Hepatocyte (in vitro differentiated cells): ENCODE data around the gene NHSL1. TPM values are rescaled to one million over a fixed set of nuclear protein-coding genes. Genes with fewer than 3 reads are reported as not detected.

Experiments
- DNase-seq: peaks from one replicate; pipeline ENCODE4 v3.0.0-alpha.2; 2016; ENCODE audit warnings: low spot score
- H2AFZ ChIP-seq: fragments of 200-600 bp; sonication (generic); 2 replicates; pipeline ENCODE4 v1.6.0; 2016; ENCODE audit warnings: antibody characterized with exemption, mild to moderate bottlenecking
- H3K27ac ChIP-seq: fragments of 200-600 bp; sonication (generic); 2 replicates; pipeline ENCODE4 v1.5.1; 2016; ENCODE audit warnings: mild to moderate bottlenecking
- H3K27me3 ChIP-seq: fragments of 200-600 bp; sonication (generic); 2 replicates; pipeline ENCODE4 v1.6.1; 2016
- H3K36me3 ChIP-seq: fragments of 200-600 bp; sonication (generic); replicated peaks from 2 replicates; pipeline ENCODE4 v1.5.1; 2016; ENCODE audit warnings: low read depth; ENCODE audit not compliant: insufficient read depth
- H3K4me1 ChIP-seq: fragments of 200-600 bp; sonication (generic); 2 replicates; pipeline ENCODE4 v1.5.1; 2016; ENCODE audit warnings: mild to moderate bottlenecking, moderate library complexity; ENCODE audit not compliant: insufficient read depth
- H3K4me2 ChIP-seq: fragments of 200-600 bp; sonication (generic); 2 replicates; pipeline ENCODE4 v1.6.0; 2016
- H3K4me3 ChIP-seq: fragments of 200-600 bp; sonication (generic); 2 replicates; pipeline ENCODE4 v1.5.1; 2016; ENCODE audit warnings: mild to moderate bottlenecking
- H3K79me2 ChIP-seq: fragments of 200-600 bp; sonication (generic); 2 replicates; pipeline ENCODE4 v1.6.0; 2017; ENCODE audit warnings: mild to moderate bottlenecking
- H3K9me2 ChIP-seq: fragments of 200-600 bp; sonication (generic); replicated peaks from 2 replicates; pipeline ENCODE4 v1.6.0; 2017; ENCODE audit warnings: mild to moderate bottlenecking; ENCODE audit not compliant: insufficient read depth
- H3K9me3 ChIP-seq: fragments of 200-600 bp; sonication (generic); 2 replicates; pipeline ENCODE4 v1.5.1; 2016; ENCODE audit warnings: low read depth, mild to moderate bottlenecking
- H4K20me1 ChIP-seq: fragments of 200-600 bp; sonication (generic); 2 replicates; pipeline ENCODE4 v1.6.0; 2016; ENCODE audit warnings: mild to moderate bottlenecking; ENCODE audit not compliant: insufficient read depth, poor library complexity, severe bottlenecking
- EZH2 ChIP-seq: fragments of 200-600 bp; sonication (generic); IDR thresholded peaks from 2 replicates; pipeline ENCODE4 v1.6.1; 2016; ENCODE audit warnings: antibody characterized with exemption, mild to moderate bottlenecking, borderline replicate concordance
- EZH2phosphoT487 ChIP-seq: fragments of 200-600 bp; sonication (generic); IDR thresholded peaks from one replicate; pipeline ENCODE4 v1.6.1; 2018; ENCODE audit warnings: antibody characterized with exemption, mild to moderate bottlenecking, low read depth, moderate library complexity; ENCODE audit not compliant: unreplicated experiment, severe bottlenecking
- WGBS: methylation state at CpG from one replicate; pipeline ENCODE4 v1.1.6; 2016; ENCODE audit warnings: low lambda C conversion rate; ENCODE audit errors: missing lambda C conversion rate; 5-methylcytosine and 5-hydroxymethylcytosine counted together
- polyA plus RNA-seq: library from polyadenylated mRNA; unstranded; fragments of >200 nt; fragmentation: Nextera tagmentation; extraction: Ambion mirVana; gene quantifications from 2 replicates; pipeline ENCODE4 v1.2.1, GENCODE V29; 2016
- total RNA-seq: library from RNA; depleted of rRNA; stranded (reverse); fragments of >200 nt; gene quantifications from 2 replicates; pipeline ENCODE4 v1.2.3, GENCODE V29; 2014
- TF ChIP-seq, protein P1 (sequence below): fragments of 200-600 bp; sonication (generic); IDR thresholded peaks from 2 replicates; pipeline ENCODE4 v1.5.1; 2016; ENCODE audit warnings: antibody characterized with exemption, mild to moderate bottlenecking; ENCODE audit not compliant: poor library complexity

Gene NHSL1, protein sequence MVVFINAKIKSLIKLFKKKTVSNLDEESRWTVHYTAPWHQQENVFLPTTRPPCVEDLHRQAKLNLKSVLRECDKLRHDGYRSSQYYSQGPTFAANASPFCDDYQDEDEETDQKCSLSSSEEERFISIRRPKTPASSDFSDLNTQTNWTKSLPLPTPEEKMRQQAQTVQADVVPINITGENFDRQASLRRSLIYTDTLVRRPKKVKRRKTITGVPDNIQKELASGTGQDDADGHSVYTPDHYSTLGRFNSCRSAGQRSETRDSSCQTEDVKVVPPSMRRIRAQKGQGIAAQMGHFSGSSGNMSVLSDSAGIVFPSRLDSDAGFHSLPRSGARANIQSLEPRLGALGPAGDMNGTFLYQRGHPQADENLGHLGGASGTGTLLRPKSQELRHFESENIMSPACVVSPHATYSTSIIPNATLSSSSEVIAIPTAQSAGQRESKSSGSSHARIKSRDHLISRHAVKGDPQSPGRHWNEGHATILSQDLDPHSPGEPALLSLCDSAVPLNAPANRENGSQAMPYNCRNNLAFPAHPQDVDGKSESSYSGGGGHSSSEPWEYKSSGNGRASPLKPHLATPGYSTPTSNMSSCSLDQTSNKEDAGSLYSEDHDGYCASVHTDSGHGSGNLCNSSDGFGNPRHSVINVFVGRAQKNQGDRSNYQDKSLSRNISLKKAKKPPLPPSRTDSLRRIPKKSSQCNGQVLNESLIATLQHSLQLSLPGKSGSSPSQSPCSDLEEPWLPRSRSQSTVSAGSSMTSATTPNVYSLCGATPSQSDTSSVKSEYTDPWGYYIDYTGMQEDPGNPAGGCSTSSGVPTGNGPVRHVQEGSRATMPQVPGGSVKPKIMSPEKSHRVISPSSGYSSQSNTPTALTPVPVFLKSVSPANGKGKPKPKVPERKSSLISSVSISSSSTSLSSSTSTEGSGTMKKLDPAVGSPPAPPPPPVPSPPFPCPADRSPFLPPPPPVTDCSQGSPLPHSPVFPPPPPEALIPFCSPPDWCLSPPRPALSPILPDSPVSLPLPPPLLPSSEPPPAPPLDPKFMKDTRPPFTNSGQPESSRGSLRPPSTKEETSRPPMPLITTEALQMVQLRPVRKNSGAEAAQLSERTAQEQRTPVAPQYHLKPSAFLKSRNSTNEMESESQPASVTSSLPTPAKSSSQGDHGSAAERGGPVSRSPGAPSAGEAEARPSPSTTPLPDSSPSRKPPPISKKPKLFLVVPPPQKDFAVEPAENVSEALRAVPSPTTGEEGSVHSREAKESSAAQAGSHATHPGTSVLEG (N-terminal part only)
- total RNA-seq (58.0 and 58.3 TPM in 2 replicates), polyA plus RNA-seq (39.0 and 43.7 TPM in 2 replicates)

DNA sequence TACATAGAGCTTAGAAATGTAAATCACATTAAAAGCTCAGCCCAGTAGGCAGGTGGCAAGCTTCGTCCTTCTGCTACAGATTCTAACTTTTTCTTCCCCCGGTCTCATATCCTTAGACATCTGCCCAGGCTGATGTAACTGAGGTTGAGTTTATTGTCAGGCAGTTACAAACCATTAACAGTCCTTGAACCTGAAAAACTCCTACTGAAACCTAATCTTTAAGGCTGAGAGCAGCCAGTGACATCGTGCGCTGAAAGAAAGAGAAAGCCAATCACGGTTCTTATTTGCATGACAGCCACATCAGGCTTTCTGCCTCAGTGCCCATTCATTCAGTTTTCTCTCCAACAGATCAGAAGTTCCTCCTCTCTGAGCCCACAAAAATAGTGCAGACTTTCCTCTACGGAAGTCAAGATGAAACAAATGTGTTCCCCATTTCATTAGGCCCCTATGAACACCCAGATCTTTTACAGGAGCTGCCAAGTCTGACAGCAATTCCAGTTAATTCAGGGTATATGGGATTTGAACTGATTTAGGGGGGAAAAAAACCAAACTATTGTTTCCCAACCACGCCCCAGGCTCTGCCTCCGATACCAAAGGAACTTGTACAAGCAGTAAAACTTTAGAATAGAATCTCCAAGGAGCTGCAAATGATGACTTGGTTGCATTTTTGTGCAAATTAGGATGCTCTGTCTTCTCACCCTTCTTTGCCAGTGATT, at the start of gene NHSL1:
Gene NHSL1, minus strand, starts transcription at position 192 of the 716 bp plus-strand sequence. CDS start 204 bp downstream, outside the sequence.
- Histone ChIP-seq H3K27ac (peak within 1 kb of the TSS; percentile 83), H3K9me2 (no peaks in the 10 kb centered on the region), H3K4me3 (peak within 1 kb of the TSS; percentile 17), H3K27me3 (no peaks in the 10 kb centered on the region), H2AFZ (no peak within 1 kb of the TSS), H4K20me1 (peaks cover 2% of the 10 kb centered on the region), H3K36me3 (no peaks in the 10 kb centered on the region), H3K9me3 (no peaks in the 10 kb centered on the region), H3K4me2 (peak within 1 kb of the TSS; percentile 68), H3K79me2 (peaks cover 63% of the 10 kb centered on the region), H3K4me1 (peaks cover 20% of the 10 kb centered on the region)
- TF ChIP-seq EZH2phosphoT487 (no peak), EZH2 (no peak)
- TF ChIP-seq, protein P1, sequence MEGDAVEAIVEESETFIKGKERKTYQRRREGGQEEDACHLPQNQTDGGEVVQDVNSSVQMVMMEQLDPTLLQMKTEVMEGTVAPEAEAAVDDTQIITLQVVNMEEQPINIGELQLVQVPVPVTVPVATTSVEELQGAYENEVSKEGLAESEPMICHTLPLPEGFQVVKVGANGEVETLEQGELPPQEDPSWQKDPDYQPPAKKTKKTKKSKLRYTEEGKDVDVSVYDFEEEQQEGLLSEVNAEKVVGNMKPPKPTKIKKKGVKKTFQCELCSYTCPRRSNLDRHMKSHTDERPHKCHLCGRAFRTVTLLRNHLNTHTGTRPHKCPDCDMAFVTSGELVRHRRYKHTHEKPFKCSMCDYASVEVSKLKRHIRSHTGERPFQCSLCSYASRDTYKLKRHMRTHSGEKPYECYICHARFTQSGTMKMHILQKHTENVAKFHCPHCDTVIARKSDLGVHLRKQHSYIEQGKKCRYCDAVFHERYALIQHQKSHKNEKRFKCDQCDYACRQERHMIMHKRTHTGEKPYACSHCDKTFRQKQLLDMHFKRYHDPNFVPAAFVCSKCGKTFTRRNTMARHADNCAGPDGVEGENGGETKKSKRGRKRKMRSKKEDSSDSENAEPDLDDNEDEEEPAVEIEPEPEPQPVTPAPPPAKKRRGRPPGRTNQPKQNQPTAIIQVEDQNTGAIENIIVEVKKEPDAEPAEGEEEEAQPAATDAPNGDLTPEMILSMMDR: no peak
- peak; percentile 68 for DNase-seq
- WGBS: 24% methylated on average over 8 of the region's 8 CpGs

DNA sequence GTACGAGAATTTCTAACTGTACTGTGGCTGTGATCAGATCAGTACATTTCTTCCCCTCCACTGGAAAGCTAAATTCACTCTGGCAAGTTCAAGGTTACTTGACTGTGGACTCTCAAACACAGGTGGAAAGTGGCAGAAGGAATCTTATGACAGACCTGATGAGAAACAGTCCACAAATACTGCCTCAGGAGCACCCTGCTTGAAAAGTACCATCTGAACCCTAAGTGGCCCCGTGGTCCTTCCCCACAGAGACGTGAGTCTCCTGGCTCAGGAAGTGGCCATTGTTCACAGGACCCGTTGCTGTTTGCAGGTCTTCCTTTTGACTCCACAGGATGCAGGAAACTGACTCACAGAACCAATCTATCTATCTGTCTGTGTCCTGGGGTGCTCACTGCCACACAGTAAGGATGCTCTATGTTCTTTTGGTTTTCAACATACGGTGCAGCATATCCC, 47.5 kb upstream of the NHSL1 start:
- H3K4me3 ChIP-seq: no peak overlapping the region
- TF ChIP-seq EZH2phosphoT487 (no peak), EZH2 (no peak)
- TF ChIP-seq, protein P1: no peak
- H3K4me1 ChIP-seq: peaks cover 23% of the 10 kb centered on the region
- H2AFZ ChIP-seq: no peak overlapping the region
- H3K27ac ChIP-seq: peak overlapping the region; percentile 26
- no peaks in the 10 kb centered on the region for H4K20me1 ChIP-seq
- no peaks in the 10 kb centered on the region for H3K9me2 ChIP-seq
- H3K9me3 ChIP-seq: no peaks in the 10 kb centered on the region
- DNase-seq: peak; percentile 6
- H3K27me3 ChIP-seq: no peaks in the 10 kb centered on the region
- H3K4me2 ChIP-seq: peak overlapping the region; percentile 16
- H3K36me3 ChIP-seq: no peaks in the 10 kb centered on the region
- peaks cover 76% of the 10 kb centered on the region for H3K79me2 ChIP-seq
- WGBS: 48% methylated on average over 5 of the region's 5 CpGs

DNA sequence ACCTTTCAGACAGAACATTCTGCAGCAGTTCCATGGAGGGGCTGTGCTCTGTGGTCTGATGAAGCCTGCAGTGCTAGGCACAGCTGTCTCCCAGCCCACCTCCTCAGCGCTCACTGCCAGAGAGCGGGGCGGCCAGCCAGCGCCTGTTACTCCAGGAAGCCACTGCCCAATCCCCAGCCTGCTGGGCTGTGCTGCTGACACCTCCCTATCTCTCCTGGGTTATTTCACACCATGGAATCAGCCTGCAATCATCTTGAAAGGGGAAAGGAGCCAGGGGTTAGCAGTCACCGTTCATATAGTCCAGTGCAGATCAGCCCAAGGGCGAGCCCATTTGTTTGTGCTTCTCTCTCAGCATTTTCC, 46.3 kb upstream of the NHSL1 start:
- H3K4me3 ChIP-seq: peak overlapping the region; percentile 2
- DNase-seq: peak; percentile 74
- WGBS: 11% methylated on average over 6 of the region's 6 CpGs
- peaks cover 74% of the 10 kb centered on the region for H3K79me2 ChIP-seq
- H4K20me1 ChIP-seq: no peaks in the 10 kb centered on the region
- no peak overlapping the region for H2AFZ ChIP-seq
- peaks cover 29% of the 10 kb centered on the region for H3K4me1 ChIP-seq
- no peaks in the 10 kb centered on the region for H3K36me3 ChIP-seq
- TF ChIP-seq EZH2phosphoT487: no peak
- TF ChIP-seq, protein P1: no peak
- peak overlapping the region; percentile 71 for H3K4me2 ChIP-seq
- no peaks in the 10 kb centered on the region for H3K27me3 ChIP-seq
- peak overlapping the region; percentile 75 for H3K27ac ChIP-seq
- no peaks in the 10 kb centered on the region for H3K9me3 ChIP-seq
- no peaks in the 10 kb centered on the region for H3K9me2 ChIP-seq
